SK-N-MC (cell line): ENCODE measurements around the gene RAI14.

Experiments
- EZH2 ChIP-seq: fragments of 200-600 bp; sonication (generic); IDR thresholded peaks from one replicate; pipeline ENCODE4 v1.6.1; 2017; ENCODE audit warnings: antibody characterized with exemption
- FOXP2 ChIP-seq: optimal IDR thresholded peaks from 2 replicates; pipeline ENCODE3; 2011; ENCODE audit warnings: mild to moderate bottlenecking, moderate library complexity; ENCODE audit not compliant: insufficient read depth; ENCODE audit errors: extremely low read length, control extremely low read depth
- POLR2AphosphoS5 ChIP-seq: IDR thresholded peaks from 2 replicates; pipeline ENCODE4 v1.6.1; 2012; ENCODE audit warnings: mild to moderate bottlenecking, low read depth, low read length, borderline replicate concordance

GRCh38 chr5:34667705-34668104 lies 11.6 kb downstream of the RAI14 start:
- TF ChIP-seq POLR2AphosphoS5: no peak
- no peak for TF ChIP-seq EZH2
- TF ChIP-seq FOXP2: no peak
